Heart left ventricle (tissue), 13 donors: ENCODE measurements around the gene CLCNKA.

ENCODE experiments used
- POLR2A ChIP-seq, 2 donors: fragments of 450-650 bp; IDR thresholded peaks; one replicate each; pipeline ENCODE4 v1.6.1; 2017; ENCODE audit warnings: antibody characterized with exemption in 2 of 2, mild to moderate bottlenecking in 2 of 2, moderate library complexity in 2 of 2
- TF ChIP-seq, protein P1 (sequence below), 12 donors: fragments of 200-600 bp; sonication (generic) in 4 of 12; IDR thresholded peaks; one replicate each; pipeline versions ENCODE4 v1.5.0 to v1.8.0; 2018 to 2022; ENCODE audit warnings: antibody characterized with exemption in 12 of 12, mild to moderate bottlenecking in 5 of 12
- donor health status: ischemic (EF 13 %, LVEDD 7.1; RV severe dilation, severe dysfunction).
- donor health status: DM: no; HTN: yes; CAD: no.
- donor health status: DM: no; HTN: no; CAD: no.
- donor health status: ischemic (EF 25% LVEDD 6.9; RV normal size, moderate dysfunction).
- donor health status: ischemic (EF 25% LVEDD 5.7; RV mildly dilated, moderate dysfunction).
- donor health status: ischemic (EF 35%, LVEDD 5.7; RV mildly dilated, moderate dysfunction).
- donor health status: nonischemic (EF 11% LVEDD 7.7; RV severe dilation, severe dysfunction).
- donor health status: DM: yes; HTN: yes; CAD: no.
- donor health status: PGD.
- donor health status: ischemic (EF 29% LVEDD 5.4; RV normal size, mild dysfunction).
- donor health status: nonischemic (EF 23%, LVEDD 6.1; RV moderate dilation, normal function).

DNA sequence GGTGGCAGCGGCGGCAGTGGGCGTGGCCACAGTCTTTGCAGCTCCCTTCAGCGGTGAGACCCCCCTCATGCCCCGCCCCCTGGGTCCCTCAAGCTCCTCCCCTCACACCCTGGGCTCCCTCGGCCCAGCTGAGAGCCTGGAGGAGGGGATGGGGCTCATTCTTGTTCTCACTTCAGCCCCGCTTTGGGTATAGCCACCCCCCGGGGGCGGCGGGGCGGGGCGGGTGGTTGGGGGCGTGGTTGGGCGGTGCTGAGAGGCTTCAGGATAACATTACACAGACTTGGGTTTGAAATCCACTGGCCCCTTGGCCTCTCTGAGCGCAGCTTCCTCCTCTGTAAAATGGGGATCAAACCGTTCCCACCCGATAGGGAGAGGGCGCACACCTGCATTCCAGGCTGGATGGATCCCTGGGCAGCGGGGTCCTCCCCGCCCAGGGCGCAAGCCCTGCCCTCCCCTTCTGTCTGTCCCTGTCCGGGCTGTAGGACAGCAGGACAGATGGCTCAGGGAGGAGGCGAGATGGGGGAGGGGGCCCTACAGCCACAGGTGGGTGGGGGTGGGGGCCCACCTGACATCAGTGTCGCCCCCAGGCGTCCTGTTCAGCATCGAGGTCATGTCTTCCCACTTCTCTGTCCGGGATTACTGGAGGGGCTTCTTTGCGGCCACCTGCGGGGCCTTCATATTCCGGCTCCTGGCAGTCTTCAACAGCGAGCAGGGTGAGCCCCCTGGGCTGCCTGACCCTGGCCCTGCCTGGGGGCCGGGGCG lies 5.1 kb downstream of the CLCNKA start:
- TF ChIP-seq, protein P1, sequence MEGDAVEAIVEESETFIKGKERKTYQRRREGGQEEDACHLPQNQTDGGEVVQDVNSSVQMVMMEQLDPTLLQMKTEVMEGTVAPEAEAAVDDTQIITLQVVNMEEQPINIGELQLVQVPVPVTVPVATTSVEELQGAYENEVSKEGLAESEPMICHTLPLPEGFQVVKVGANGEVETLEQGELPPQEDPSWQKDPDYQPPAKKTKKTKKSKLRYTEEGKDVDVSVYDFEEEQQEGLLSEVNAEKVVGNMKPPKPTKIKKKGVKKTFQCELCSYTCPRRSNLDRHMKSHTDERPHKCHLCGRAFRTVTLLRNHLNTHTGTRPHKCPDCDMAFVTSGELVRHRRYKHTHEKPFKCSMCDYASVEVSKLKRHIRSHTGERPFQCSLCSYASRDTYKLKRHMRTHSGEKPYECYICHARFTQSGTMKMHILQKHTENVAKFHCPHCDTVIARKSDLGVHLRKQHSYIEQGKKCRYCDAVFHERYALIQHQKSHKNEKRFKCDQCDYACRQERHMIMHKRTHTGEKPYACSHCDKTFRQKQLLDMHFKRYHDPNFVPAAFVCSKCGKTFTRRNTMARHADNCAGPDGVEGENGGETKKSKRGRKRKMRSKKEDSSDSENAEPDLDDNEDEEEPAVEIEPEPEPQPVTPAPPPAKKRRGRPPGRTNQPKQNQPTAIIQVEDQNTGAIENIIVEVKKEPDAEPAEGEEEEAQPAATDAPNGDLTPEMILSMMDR (IDR thresholded peaks at IDR 0.05): no peak
- TF ChIP-seq POLR2A (IDR thresholded peaks at IDR 0.05): no peak
